Esophagus squamous epithelium (tissue), 5 donors: ENCODE data around the gene IL12B. TPM values are rescaled to one million over a fixed set of nuclear protein-coding genes. Genes with fewer than 3 reads are reported as not detected.
"Not testable (repeated sequence)": the region's sequence is repeated elsewhere in the genome, so short reads cannot be mapped to it uniquely, and the experiment has no call there.

Experiments
- DNase-seq: peaks from one replicate; lab custom pipeline; 2025; lab: John Stamatoyannopoulos, UW
- H3K27ac ChIP-seq, 4 donors: fragments of 200-600 bp; sonication (generic); one replicate each; pipeline ENCODE4 v1.5.1; 2016 to 2019; ENCODE audit warnings: mild to moderate bottlenecking in 1 of 4
- H3K27me3 ChIP-seq, 4 donors: fragments of 200-600 bp; sonication (generic); 1 replicate in 3 of 4; 2 replicates in 1 of 4; pipeline versions ENCODE4 v1.5.1 to v1.6.0; 2017 to 2021; ENCODE audit warnings: antibody characterized with exemption in 1 of 4
- H3K36me3 ChIP-seq, 3 donors: fragments of 200-600 bp; sonication (generic); one replicate each; pipeline ENCODE4 v1.5.1; 2016 to 2019
- H3K4me1 ChIP-seq, 3 donors: fragments of 200-600 bp; sonication (generic); one replicate each; pipeline ENCODE4 v1.5.1; 2017 to 2019
- H3K4me3 ChIP-seq, 4 donors: fragments of 200-600 bp; sonication (generic); 1 replicate in 3 of 4; 2 replicates in 1 of 4; pipeline ENCODE4 v1.5.1; 2016 to 2019; ENCODE audit warnings: mild to moderate bottlenecking in 2 of 4, moderate library complexity in 1 of 4
- H3K9me3 ChIP-seq, 3 donors: fragments of 200-600 bp; sonication (generic); one replicate each; pipeline ENCODE4 v1.5.1; 2016 to 2019
- CTCF ChIP-seq, 6 experiments: fragments of 450-650 bp in 4 of 6; fragments of 200-600 bp in 2 of 6; sonication (generic) in 2 of 6; IDR thresholded peaks; one replicate each; pipeline ENCODE4 v1.5.1; 2016 to 2019; ENCODE audit warnings: antibody characterized with exemption in 6 of 6, mild to moderate bottlenecking in 4 of 6, moderate library complexity in 4 of 6
- POLR2A ChIP-seq, 4 donors: fragments of 450-650 bp; IDR thresholded peaks; one replicate each; pipeline ENCODE4 v1.6.1; 2017; ENCODE audit warnings: antibody characterized with exemption in 4 of 4, mild to moderate bottlenecking in 4 of 4, moderate library complexity in 3 of 4
- WGBS, 2 donors: methylation state at CpG; one replicate each; pipeline ENCODE4 v1.1.5; 2018; 5-methylcytosine and 5-hydroxymethylcytosine counted together
- intact Hi-C: fragments of 100-400 bp; cut with DNase I; formaldehyde crosslinking; loops from one replicate; pipeline ENCODE4 v1.15.0; 2022
- small RNA-seq, 4 donors: library from RNA; depleted of rRNA; stranded (forward); fragments of <200 nt; gene quantifications; one replicate each; pipeline ENCODE3, GENCODE V24; 2016
- total RNA-seq, 4 donors: library from RNA; depleted of rRNA; stranded (reverse); fragments of >200 nt; gene quantifications; one replicate each; pipeline ENCODE4 v1.1.0, GENCODE V29; 2016
- donor health status: DM: yes; HTN: yes; CAD: no.

The IL12B gene
- total RNA-seq, 4 donors from 2014 or later, result not detected

- TF ChIP-seq CTCF (IDR thresholded peaks at IDR 0.05), result no peak
- no peak for TF ChIP-seq POLR2A (IDR thresholded peaks at IDR 0.05)
- peaks cover 0 to 53% (median 5%) of the 10 kb centered on the region in 3 donors for H3K36me3 ChIP-seq
- H3K27me3 ChIP-seq, result no peaks in the 10 kb centered on the region
- no peaks in the 10 kb centered on the region for H3K9me3 ChIP-seq
- H3K4me1 ChIP-seq, result peaks cover 0 to 15% (median under 1%) of the 10 kb centered on the region in 3 donors
- H3K4me3 ChIP-seq, result no peak overlapping the region
- H3K27ac ChIP-seq, result no peak overlapping the region
- WGBS, 2 donors, result 66 to 80% methylated on average over 2 of the region's 2 CpGs
- no peak for DNase-seq
- intact Hi-C loops, result loop anchor here (10.0 kb wide), 1 partner anchor 115 kb away; no protein-coding TSS in a partner anchor
Measured at GRCh38 chr5:159269723-159270122, 60.6 kb downstream of the IL12B start.

DNA sequence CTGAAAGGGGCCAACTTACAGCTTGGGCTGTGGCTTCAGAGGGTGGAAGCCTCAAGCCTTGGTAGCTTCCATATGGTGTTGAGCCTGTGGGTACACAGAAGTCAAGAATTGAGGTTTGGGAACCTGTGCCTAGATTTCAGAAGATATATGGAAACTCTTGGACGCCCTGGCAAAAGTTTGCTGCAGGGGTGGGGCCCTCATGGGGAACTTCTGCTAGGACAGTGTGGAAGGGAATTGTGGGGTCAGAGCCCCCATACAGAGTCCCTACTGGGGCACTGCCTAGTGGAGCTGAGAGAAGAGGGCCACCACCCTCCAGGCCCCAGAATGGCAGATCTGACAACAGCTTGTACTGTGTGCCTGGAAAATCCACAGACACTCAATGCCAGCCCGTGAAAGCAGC lies 63.5 kb downstream of the IL12B start:
- not testable (repeated sequence) for H3K9me3 ChIP-seq, H3K27me3 ChIP-seq, H3K4me3 ChIP-seq, DNase-seq, H3K27ac ChIP-seq
- intact Hi-C loops, result loop anchor here (10.0 kb wide), 1 partner anchor 112 kb away; no protein-coding TSS in a partner anchor
- Histone ChIP-seq H3K36me3 (peaks cover 0 to 34% (median 0%) of the 10 kb centered on the region in 3 donors), H3K4me1 (peaks cover 9 to 22% (median 12%) of the 10 kb centered on the region in 3 donors)
- WGBS, 2 donors, result 75 to 100% methylated on average over 2 of the region's 2 CpGs

Small RNA genes within 50 kb of the gene (small RNA-seq; reads per million reads assigned to genes)
- 0 reads per million in 4 donors for gene RNU4ATAC2P

Other genes with a start within 250 kb of the IL12B start
- gene EBF1, start 230.6 kb downstream of the IL12B start, total RNA-seq, result 10 to 100 TPM in 2 of 4 donors, 1 to 10 TPM in 1, under 1 TPM in 1; 0.80 to 15.8 (median 7.0) TPM
- gene RNF145, start 120.9 kb downstream of the IL12B start, total RNA-seq, result 10 to 100 TPM; 49.7 to 82.3 (median 72.3) TPM
- 10 to 100 TPM; 19.0 to 34.9 (median 24.6) TPM for gene UBLCP1, start 67.2 kb downstream of the IL12B start, total RNA-seq